H9 (cell line): ENCODE results near the gene HAPLN2. TPM values are rescaled to one million over a fixed set of nuclear protein-coding genes. Genes with fewer than 3 reads are reported as not detected.
A peak's percentile ranks its signal among the peaks of the same experiment; 100 is the strongest.

Source experiments
- DNase-seq: peaks from one replicate; pipeline ENCODE4 v3.0.0-alpha.2; 2017
- H2AFZ ChIP-seq: one replicate; pipeline ENCODE4 v1.6.1; 2013; ENCODE audit warnings: mild to moderate bottlenecking, low read length, control low read depth, moderate library complexity
- H2AK5ac ChIP-seq: 2 replicates; pipeline ENCODE4 v1.6.1; 2013; ENCODE audit warnings: low read length, control low read depth, mixed read lengths; ENCODE audit not compliant: insufficient read length
- H2BK120ac ChIP-seq: one replicate; pipeline ENCODE4 v1.6.1; 2013; ENCODE audit warnings: low read depth, mild to moderate bottlenecking, low read length, control low read depth, inconsistent platforms; ENCODE audit not compliant: poor library complexity, severe bottlenecking
- H2BK12ac ChIP-seq: 2 replicates; pipeline ENCODE4 v1.6.1; 2013; ENCODE audit warnings: low read length, control low read depth, mixed read lengths, low read depth; ENCODE audit not compliant: insufficient read length
- H2BK15ac ChIP-seq: 2 replicates; pipeline ENCODE4 v1.6.1; 2013; ENCODE audit warnings: low read depth, low read length, control low read depth
- H2BK20ac ChIP-seq: one replicate; pipeline ENCODE4 v1.6.1; 2013; ENCODE audit warnings: low read depth, mild to moderate bottlenecking, low read length, control low read depth, inconsistent platforms; ENCODE audit not compliant: poor library complexity, severe bottlenecking
- H2BK5ac ChIP-seq: 2 replicates; pipeline ENCODE4 v1.6.1; 2013; ENCODE audit warnings: low read length, control low read depth, mixed read lengths; ENCODE audit not compliant: insufficient read length
- H3K14ac ChIP-seq: 2 replicates; pipeline ENCODE4 v1.6.1; 2013; ENCODE audit warnings: low read length, control low read depth; ENCODE audit not compliant: insufficient read depth
- H3K18ac ChIP-seq: 2 replicates; pipeline ENCODE4 v1.6.1; 2013; ENCODE audit warnings: low read depth, mild to moderate bottlenecking, mixed read lengths, low read length, control low read depth; ENCODE audit not compliant: insufficient read length
- H3K23ac ChIP-seq: 2 replicates; pipeline ENCODE4 v1.6.1; 2013; ENCODE audit warnings: low read length, control low read depth, mixed read lengths, low read depth; ENCODE audit not compliant: insufficient read length
- H3K23me2 ChIP-seq: 2 replicates; pipeline ENCODE4 v1.6.1; 2013; ENCODE audit warnings: low read depth, mild to moderate bottlenecking, mixed read lengths, low read length, control low read depth; ENCODE audit not compliant: insufficient read length, poor library complexity, severe bottlenecking
- H3K27ac ChIP-seq: 2 replicates; pipeline ENCODE4 v1.5.1; 2013; ENCODE audit warnings: low read length, control low read depth, mixed read lengths, low read depth; ENCODE audit not compliant: insufficient read length
- H3K27me3 ChIP-seq: 2 replicates; pipeline ENCODE4 v1.6.1; 2013; ENCODE audit warnings: low read length, control low read depth, inconsistent platforms; ENCODE audit not compliant: insufficient read depth
- H3K4ac ChIP-seq: 2 replicates; pipeline ENCODE4 v1.6.1; 2013; ENCODE audit warnings: low read depth, mild to moderate bottlenecking, control low read depth, inconsistent platforms, low read length, moderate library complexity
- H3K4me1 ChIP-seq: 2 replicates; pipeline ENCODE4 v1.6.1; 2013; ENCODE audit warnings: low read length, control low read depth, inconsistent platforms; ENCODE audit not compliant: insufficient read depth
- H3K4me2 ChIP-seq: 2 replicates; pipeline ENCODE4 v1.6.1; 2013; ENCODE audit warnings: low read length, control low read depth, mixed read lengths; ENCODE audit not compliant: insufficient read length, insufficient read depth
- H3K56ac ChIP-seq: 2 replicates; pipeline ENCODE4 v1.6.1; 2013; ENCODE audit warnings: low read depth, mild to moderate bottlenecking, mixed read lengths, low read length, control low read depth; ENCODE audit not compliant: insufficient read length
- H3K79me1 ChIP-seq: 2 replicates; pipeline ENCODE4 v1.6.1; 2013; ENCODE audit warnings: low read depth, mild to moderate bottlenecking, moderate library complexity, low read length, control low read depth, inconsistent platforms; ENCODE audit not compliant: insufficient read depth, poor library complexity, severe bottlenecking
- H3K79me2 ChIP-seq: 2 replicates; pipeline ENCODE4 v1.6.1; 2013; ENCODE audit warnings: low read length, control low read depth, inconsistent platforms; ENCODE audit not compliant: insufficient read depth
- H3K9ac ChIP-seq: 2 replicates; pipeline ENCODE4 v1.6.1; 2013; ENCODE audit warnings: low read length, control low read depth, mixed read lengths; ENCODE audit not compliant: insufficient read length; ENCODE audit errors: extremely low read depth
- H3K9me3 ChIP-seq: one replicate; pipeline ENCODE4 v1.6.1; 2013; ENCODE audit warnings: low read depth, low read length, inconsistent platforms; ENCODE audit not compliant: control insufficient read depth
- H3T11ph ChIP-seq: one replicate; pipeline ENCODE4 v1.6.1; 2013; ENCODE audit warnings: mild to moderate bottlenecking, low read length, control low read depth, inconsistent platforms
- H4K20me1 ChIP-seq: one replicate; pipeline ENCODE4 v1.6.1; 2013; ENCODE audit not compliant: control insufficient read depth, insufficient read length, insufficient read depth
- H4K5ac ChIP-seq: 2 replicates; pipeline ENCODE4 v1.6.1; 2013; ENCODE audit warnings: low read depth, mild to moderate bottlenecking, mixed read lengths, low read length, control low read depth; ENCODE audit not compliant: insufficient read length
- H4K8ac ChIP-seq: replicated peaks from 2 replicates; pipeline ENCODE4 v1.6.1; 2013; ENCODE audit warnings: low read length, control low read depth, mixed read lengths, low read depth; ENCODE audit not compliant: insufficient read length
- H4K91ac ChIP-seq: 2 replicates; pipeline ENCODE4 v1.6.1; 2013; ENCODE audit warnings: low read depth, mild to moderate bottlenecking, moderate library complexity, mixed read lengths, low read length, control low read depth; ENCODE audit not compliant: insufficient read length
- H3K27ac Mint-ChIP-seq, 3 experiments: 2 replicates in 2 of 3; 3 replicates in 1 of 3; pipeline ENCODE4 v1.8.0; 2020 to 2021; ENCODE audit warnings: mixed read lengths in 3 of 3, mild to moderate bottlenecking in 1 of 3, moderate library complexity in 1 of 3
- H3K27me3 Mint-ChIP-seq: 2 replicates; pipeline ENCODE4 v1.8.0; 2021; ENCODE audit warnings: low read depth, mild to moderate bottlenecking, moderate library complexity, mixed read lengths
- H3K36me3 Mint-ChIP-seq, 3 experiments: 2 replicates in 2 of 3; 3 replicates in 1 of 3; pipeline ENCODE4 v1.8.0; 2020 to 2021; ENCODE audit warnings: low read depth in 3 of 3, mixed read lengths in 3 of 3; ENCODE audit not compliant: insufficient read depth in 1 of 3
- H3K4me1 Mint-ChIP-seq, 2 experiments: 2 replicates each; pipeline ENCODE4 v1.8.0; 2020; ENCODE audit warnings: mixed read lengths in 2 of 2
- H3K4me3 Mint-ChIP-seq, 2 experiments: 2 replicates in 1 of 2; 3 replicates in 1 of 2; pipeline ENCODE4 v1.8.0; 2020 to 2021; ENCODE audit warnings: mild to moderate bottlenecking in 2 of 2, mixed read lengths in 2 of 2, moderate library complexity in 1 of 2
- H3K9me3 Mint-ChIP-seq, 2 experiments: 2 replicates in 1 of 2; 3 replicates in 1 of 2; pipeline ENCODE4 v1.8.0; 2020; ENCODE audit warnings: mild to moderate bottlenecking in 2 of 2, mixed read lengths in 2 of 2, moderate library complexity in 1 of 2
- WGBS: extraction: QIAGEN DNeasy Blood & Tissue Kit; methylation state at CpG from one replicate; pipeline ENCODE4 v1.1.7; 2013; ENCODE audit warnings: missing lambda C conversion rate, low lambda C conversion rate, mixed read lengths; ENCODE audit not compliant: insufficient read length; ENCODE audit errors: extremely low coverage; 5-methylcytosine and 5-hydroxymethylcytosine counted together
- total RNA-seq: library from RNA; stranded (reverse); gene quantifications from 2 replicates; pipeline ENCODE4 v1.2.1, GENCODE V29; 2021
- TF ChIP-seq, protein P1 (sequence below): fragments of 200-600 bp; sonication (generic); conservative IDR thresholded peaks from 3 replicates; pipeline ENCODE4 v1.8.0; 2021; ENCODE audit warnings: antibody characterized with exemption, mild to moderate bottlenecking

The HAPLN2 gene
- total RNA-seq, 1 experiment from 2014 or later, result 0.46 TPM

DNA sequence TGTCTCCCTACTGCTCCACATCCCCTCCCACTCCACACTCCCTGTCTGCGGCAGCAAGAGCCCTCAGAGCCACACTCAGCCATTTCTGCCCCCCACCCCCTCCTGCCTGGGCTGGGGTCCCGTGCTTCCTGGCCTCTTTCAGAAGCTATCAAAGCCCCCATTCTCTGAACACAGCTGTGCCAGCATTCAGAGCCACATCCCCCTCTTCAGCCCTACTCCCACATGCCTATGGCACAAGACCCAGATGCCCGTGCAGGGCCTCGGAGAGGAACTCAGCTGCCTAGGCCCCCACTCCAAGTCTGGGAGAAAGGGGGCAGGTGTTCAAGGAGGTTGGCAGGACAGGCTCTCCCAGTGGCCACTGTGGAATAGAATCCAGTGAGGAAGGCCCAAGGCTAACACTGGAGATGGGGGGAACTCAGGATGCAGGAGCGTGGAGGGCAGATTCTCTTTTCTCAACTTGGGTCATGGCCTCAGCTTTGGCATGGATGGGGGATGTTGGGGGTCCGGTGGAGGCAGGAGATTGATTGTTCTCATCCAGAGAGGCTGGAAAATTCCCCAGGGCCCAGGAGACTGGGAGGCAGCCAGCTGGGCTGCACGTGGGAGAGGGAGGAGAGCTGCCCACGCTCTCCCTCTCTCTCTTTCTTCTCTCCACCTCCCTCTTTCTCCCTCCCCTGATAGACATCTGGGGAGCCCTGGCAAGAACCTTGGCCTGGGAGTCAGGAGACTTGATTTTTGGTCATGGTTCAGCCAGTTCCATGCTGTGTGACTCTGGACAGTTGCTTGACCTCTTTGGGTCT is 19.2 kb downstream of the HAPLN2 start:
- Histone ChIP-seq H3K56ac (no peak overlapping the region), H3K14ac (no peak overlapping the region), H3K9me3 (no peaks in the 10 kb centered on the region), H2BK120ac (no peak overlapping the region), H3K4me1 (peaks cover 4% of the 10 kb centered on the region; the same call in 1 of the 2 replicates), H2BK12ac (no peak overlapping the region), H4K5ac (no peak overlapping the region), H3K18ac (no peak overlapping the region), H3K79me2 (no peaks in the 10 kb centered on the region), H2BK20ac (no peak overlapping the region), H2BK5ac (no peak overlapping the region), H3K9ac (no peak overlapping the region), H3K4me2 (no peak overlapping the region), H4K91ac (no peak overlapping the region), H4K8ac (no peak overlapping the region), H2AFZ (no peak overlapping the region), H3K79me1 (no peaks in the 10 kb centered on the region), H3K27ac (no peak overlapping the region), H3K23me2 (peaks cover 11% of the 10 kb centered on the region), H3K23ac (no peak overlapping the region), H3T11ph (no peak overlapping the region), H2AK5ac (no peak overlapping the region), H3K4ac (no peak overlapping the region), H3K27me3 (peaks cover 10% of the 10 kb centered on the region; the same call in 1 of the 2 replicates), H2BK15ac (no peak overlapping the region), H4K20me1 (no peaks in the 10 kb centered on the region)
- no peak for DNase-seq
- Mint-ChIP-seq H3K27me3 (peaks cover 93% of the 10 kb centered on the region), H3K9me3 (no peaks in the 10 kb centered on the region; a peak in 1 of 5 replicates), H3K36me3 (no peaks in the 10 kb centered on the region), H3K4me1 (peaks cover 19 to 39% of the 10 kb centered on the region in 2 experiments), H3K27ac (peak overlapping the region in 1 of 3 experiments; percentile 45; a peak in 1 of 7 replicates), H3K4me3 (no peak overlapping the region)
- WGBS, result no CpG with 5 or more reads among the region's 8 CpGs
- TF ChIP-seq, protein P1, sequence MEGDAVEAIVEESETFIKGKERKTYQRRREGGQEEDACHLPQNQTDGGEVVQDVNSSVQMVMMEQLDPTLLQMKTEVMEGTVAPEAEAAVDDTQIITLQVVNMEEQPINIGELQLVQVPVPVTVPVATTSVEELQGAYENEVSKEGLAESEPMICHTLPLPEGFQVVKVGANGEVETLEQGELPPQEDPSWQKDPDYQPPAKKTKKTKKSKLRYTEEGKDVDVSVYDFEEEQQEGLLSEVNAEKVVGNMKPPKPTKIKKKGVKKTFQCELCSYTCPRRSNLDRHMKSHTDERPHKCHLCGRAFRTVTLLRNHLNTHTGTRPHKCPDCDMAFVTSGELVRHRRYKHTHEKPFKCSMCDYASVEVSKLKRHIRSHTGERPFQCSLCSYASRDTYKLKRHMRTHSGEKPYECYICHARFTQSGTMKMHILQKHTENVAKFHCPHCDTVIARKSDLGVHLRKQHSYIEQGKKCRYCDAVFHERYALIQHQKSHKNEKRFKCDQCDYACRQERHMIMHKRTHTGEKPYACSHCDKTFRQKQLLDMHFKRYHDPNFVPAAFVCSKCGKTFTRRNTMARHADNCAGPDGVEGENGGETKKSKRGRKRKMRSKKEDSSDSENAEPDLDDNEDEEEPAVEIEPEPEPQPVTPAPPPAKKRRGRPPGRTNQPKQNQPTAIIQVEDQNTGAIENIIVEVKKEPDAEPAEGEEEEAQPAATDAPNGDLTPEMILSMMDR, result no peak
